Epithelial cell of esophagus (primary cell): ENCODE data around the gene SLC22A23.
A peak's percentile ranks its signal among the peaks of the same experiment; 100 is the strongest.

Experiments
- DNase-seq: peaks from one replicate; pipeline ENCODE4 v3.0.0; 2010; ENCODE audit warnings: low read depth
- H3K4me3 ChIP-seq: 2 replicates; pipeline ENCODE4 v1.5.1; 2011; ENCODE audit warnings: mild to moderate bottlenecking, low read length, control low read depth
- TF ChIP-seq, protein P1 (sequence below): IDR thresholded peaks from 2 replicates; pipeline ENCODE4 v1.5.1; 2011; ENCODE audit warnings: low read depth, mild to moderate bottlenecking, low read length, control low read depth, inconsistent platforms; ENCODE audit not compliant: insufficient read depth; ENCODE audit errors: missing control alignments

SLC22A23 gene

DNA sequence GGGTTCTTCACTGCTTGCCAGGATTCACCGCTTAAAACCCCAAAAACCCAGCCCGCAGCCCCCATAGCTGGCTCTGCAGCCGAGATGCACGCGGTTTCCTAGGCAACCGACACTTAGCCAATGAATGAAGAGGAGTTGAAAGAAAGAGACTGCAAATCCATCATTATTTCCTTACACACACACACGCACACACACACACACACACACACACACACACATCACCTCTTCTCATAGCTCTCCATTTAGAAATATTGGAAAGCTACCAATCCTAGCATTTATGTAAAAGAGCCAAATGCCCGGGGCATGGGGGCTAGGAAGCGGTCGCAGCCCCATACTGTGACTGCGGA, 226.0 kb downstream of the SLC22A23 start:
- H3K4me3 ChIP-seq: peak overlapping the region; percentile 46
- TF ChIP-seq, protein P1, sequence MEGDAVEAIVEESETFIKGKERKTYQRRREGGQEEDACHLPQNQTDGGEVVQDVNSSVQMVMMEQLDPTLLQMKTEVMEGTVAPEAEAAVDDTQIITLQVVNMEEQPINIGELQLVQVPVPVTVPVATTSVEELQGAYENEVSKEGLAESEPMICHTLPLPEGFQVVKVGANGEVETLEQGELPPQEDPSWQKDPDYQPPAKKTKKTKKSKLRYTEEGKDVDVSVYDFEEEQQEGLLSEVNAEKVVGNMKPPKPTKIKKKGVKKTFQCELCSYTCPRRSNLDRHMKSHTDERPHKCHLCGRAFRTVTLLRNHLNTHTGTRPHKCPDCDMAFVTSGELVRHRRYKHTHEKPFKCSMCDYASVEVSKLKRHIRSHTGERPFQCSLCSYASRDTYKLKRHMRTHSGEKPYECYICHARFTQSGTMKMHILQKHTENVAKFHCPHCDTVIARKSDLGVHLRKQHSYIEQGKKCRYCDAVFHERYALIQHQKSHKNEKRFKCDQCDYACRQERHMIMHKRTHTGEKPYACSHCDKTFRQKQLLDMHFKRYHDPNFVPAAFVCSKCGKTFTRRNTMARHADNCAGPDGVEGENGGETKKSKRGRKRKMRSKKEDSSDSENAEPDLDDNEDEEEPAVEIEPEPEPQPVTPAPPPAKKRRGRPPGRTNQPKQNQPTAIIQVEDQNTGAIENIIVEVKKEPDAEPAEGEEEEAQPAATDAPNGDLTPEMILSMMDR: no peak
- DNase-seq: no peak

DNA sequence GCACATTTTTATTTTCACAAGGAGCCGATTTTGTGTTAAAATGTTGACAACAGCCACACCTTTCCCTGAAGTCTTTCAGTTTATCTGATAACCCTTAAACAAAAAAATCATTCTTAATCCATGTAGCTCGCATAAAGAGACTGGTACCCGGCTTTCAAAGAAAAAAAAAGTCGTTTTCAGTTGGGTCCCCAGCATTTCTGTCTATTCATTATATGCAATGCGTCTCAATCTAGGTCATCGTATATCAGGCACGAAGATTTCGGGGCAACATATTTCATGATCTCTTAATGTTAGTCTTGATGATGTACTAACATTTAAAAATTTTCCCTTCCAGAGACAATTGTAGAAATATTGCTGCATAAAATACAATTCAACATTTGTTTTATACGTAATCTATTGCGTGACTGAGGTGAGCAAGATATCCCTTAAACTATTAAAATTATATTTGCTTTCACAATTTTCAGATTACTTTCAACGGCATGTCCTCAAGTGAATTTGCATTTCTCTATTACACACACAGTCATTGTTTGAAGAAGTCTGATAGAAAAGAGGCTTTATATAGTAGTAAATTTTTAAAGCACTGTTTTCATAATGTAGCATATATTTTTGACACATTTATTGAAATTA, 226.5 kb downstream of the SLC22A23 start:
- DNase-seq: no peak
- no peak overlapping the region for H3K4me3 ChIP-seq
- TF ChIP-seq, protein P1: no peak

DNA sequence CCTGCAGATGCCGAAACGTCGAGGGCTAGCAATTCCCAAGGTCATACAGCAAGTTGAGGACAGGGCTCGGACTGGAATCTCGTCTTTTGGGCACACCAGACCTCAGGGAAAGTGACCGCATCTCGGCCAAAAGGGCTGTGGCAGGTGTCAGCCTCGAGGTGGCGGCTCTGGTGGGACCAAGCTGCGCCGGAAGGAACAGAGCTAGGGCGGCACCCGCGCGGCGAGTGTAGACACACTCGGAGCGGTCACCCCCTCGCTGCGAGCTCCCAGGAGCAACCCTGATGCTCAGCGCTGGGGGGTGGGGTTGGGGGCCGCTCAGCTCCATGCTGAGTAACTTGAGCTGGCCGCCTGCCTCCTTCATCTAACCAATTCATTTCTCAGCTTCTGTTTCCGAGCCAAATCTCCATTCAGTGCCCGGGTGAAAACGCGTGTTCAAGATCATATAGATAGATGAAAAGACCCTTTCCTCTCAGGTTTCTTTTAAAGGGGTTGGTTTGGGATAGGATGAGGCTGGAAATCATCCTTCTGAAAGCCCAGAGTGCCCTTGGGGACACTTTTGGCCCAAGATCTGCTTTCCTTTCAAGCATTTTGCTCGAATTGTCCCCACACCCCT, 227.2 kb downstream of the SLC22A23 start:
- TF ChIP-seq, protein P1: no peak
- DNase-seq: no peak
- no peak overlapping the region for H3K4me3 ChIP-seq

DNA sequence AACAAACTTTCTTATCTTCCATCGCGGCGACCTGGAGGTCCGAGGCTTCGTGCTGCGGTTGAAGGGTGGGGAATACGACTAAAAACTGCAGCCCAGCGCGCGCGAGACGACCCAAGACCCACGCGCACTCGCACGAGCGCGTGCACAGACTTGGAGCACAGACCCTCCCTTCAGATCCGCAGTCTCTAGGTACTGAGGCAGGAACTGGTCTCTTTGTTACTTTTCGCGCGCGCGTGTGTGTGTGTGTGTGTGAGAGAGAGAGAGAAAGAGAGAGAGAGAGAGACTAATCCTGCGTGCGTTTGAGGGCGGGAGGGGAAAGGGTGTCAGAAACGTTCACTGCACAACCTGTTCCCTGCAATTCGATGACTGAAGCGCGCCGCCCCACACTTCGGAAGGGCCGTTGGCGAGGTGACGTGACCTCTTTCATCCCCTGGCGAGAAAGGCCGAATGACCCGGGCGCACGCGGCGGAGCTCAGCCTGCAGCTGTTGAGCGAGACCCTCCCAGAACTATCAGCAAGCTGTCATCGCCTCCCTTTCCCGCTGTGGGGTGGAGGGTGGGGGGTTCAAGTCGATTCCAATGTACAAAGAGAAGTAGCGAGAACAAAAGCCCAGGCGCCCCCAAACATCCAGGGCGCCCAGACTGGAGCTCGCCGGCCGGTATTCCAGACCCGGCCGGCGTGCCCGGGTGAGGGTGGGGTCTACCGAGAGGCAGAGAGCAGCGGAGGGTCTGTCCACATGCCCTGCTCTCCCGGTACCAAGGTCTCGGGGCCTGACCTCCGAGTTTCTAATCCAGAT, 227.9 kb downstream of the SLC22A23 start:
- H3K4me3 ChIP-seq: no peak overlapping the region

DNA sequence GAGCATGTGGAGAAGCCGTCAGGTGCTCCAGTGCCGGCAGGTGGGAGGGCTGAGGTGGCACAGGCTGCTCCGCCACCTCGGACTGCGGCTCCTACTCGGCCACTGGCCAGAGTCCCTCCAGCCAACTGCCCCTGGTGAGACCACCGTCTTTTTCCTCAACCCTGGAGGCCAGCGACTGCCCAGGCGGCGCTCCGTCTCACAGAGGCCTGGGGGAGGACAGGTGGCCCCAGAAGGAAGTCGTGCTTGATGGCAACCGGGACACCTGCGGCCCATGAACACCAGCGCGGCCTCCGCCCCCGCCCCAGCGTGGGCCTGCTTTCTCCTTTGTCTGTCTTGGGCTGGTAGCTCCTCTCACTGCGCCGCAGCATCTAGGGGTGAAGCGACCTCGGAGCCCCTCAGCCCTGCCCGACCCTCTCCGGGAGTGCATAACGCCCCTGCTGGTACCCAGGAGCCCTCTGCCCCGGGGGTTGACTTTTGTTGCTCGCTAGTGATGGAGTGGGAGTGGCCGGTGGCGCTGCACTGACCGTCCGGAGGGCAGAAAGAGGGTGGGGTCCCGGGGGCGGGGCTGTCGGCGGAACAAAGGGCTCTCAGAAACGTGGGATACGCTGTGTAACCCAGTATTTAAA, 228.7 kb downstream of the SLC22A23 start:
- DNase-seq: no peak
- no peak overlapping the region for H3K4me3 ChIP-seq
- TF ChIP-seq, protein P1: no peak

More for the DNA sequence above, 227.9 kb downstream of the SLC22A23 start:
- TF ChIP-seq, protein P1: no peak
- DNase-seq: no peak

DNA sequence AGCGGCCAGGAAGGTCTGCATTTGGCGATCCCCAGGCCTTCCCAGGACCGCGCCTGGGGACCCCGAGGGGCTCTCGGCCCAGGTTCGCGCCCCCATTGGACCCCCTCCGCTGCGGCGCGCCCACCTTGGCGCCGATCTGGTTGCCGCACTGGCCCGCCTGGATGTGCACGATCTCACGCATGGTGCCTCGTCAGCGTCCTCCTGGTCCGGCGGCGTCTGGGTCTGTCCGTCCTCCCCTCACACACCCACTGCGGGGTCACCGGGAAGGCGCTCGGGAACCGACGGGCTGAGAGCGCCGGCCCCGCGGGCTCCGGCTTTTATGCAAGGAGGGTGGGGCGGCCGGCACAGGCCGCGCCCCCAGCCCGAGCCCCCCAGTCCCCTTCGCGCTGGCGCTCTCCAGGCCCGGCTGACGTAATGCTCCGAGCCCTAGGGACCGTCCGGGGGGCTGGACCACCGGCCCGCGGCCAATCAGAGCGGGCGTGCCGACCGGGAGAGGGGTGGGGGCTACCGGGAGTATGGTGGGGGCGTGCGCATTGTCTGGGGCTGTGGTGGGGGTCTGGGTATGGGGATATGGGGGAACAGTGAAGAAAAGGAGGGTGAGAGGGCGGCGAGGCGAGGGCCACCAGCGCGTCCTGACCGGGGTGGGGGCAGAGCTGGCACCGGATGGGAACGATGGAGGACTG, 229.3 kb downstream of the SLC22A23 start, which contains the start of gene TUBB2B:
Gene TUBB2B (minus strand): TSS at position 291 of the 683 bp plus-strand sequence. CDS start 110 bp downstream, at position 181.
- DNase-seq: no peak
- H3K4me3 ChIP-seq: peak within 1 kb of the TSS; percentile 24
- TF ChIP-seq, protein P1: no peak
